Activated CD8-positive, alpha-beta memory T cell treated with anti-CD3 and anti-CD28 coated beads, Interleukin-2, amount 50 U/mL, for 1 hour (primary cell): ENCODE measurements around the gene MYD88.
"Not testable (repeated sequence)": the region's sequence is repeated elsewhere in the genome, so short reads cannot be mapped to it uniquely, and the experiment has no call there.

ENCODE experiments used
- DNase-seq: peaks from one replicate; pipeline ENCODE4 v3.0.0-alpha.2; 2020; ENCODE audit errors: extremely low read depth

MYD88 gene

GRCh38 chr3:38126121-38126892 lies 12.2 kb upstream of the MYD88 start:
- no peak for DNase-seq

- no peak for DNase-seq
These were observed 10.7 kb upstream of the MYD88 start for GRCh38 chr3:38127611-38128302.

GRCh38 chr3:38128303-38128655 lies 10.2 kb upstream of the MYD88 start:
- DNase-seq = no peak

GRCh38 chr3:38129058-38129457 lies 9.4 kb upstream of the MYD88 start:
- DNase-seq = no peak

DNA sequence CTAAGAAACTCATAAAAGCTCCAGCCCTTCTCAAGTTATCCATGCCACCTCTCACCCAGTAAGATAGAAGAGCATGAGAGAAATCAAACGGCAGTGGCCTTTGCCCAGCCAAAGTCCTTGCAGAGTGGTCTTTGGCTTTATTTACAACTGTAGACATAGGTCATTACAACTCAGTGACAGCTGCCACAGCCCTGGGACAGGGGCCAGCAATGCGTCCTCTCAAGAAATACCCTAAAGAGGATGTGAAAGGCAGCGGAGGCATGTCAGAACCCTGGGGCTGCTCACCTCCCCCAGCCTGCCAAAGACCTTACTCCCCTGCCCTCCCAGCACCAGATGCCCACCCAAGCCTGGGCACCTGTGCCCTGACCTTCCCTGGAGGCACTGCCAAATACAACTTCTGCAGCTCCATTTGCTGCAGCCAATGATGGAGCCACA lies 7.8 kb upstream of the MYD88 start:
- no peak for DNase-seq

DNA sequence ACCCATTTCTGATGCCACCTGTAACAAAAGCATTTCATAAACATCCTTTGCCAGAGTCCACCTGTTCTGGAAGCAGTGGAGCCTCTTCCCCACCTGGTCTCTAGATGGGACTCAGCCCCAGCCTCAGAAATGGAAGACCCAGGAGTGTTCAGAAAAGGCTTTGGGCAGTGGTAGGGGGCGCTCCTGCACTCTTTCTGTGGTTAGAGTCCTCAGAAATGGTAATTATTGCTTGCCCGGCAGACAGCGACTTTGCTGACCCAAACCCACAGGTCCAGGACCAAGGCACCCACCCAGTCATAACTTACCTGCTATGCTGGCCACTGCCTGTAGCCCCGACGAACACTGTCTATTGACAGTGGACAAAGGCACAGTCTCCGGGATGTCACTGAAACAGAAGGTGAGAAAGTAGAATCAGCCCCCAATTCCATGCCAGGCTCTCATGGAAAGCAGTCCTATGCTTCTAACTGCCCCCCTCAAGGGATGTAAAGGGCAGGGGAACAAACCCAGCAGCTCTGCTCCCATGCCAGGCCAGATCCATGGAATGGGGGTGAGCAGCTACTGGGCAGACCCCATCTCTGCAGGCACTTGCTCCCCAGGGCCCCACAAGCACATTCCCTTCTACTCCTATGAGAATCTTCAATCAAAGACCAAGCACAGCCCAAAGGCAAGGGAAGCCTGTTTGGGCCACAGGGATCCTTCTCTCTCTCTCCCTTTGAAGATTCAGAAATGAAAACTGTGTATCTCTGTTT lies 6.7 kb upstream of the MYD88 start:
- no peak for DNase-seq

- no peak for DNase-seq
These were observed 5.3 kb upstream of the MYD88 start for GRCh38 chr3:38133209-38133556.

DNA sequence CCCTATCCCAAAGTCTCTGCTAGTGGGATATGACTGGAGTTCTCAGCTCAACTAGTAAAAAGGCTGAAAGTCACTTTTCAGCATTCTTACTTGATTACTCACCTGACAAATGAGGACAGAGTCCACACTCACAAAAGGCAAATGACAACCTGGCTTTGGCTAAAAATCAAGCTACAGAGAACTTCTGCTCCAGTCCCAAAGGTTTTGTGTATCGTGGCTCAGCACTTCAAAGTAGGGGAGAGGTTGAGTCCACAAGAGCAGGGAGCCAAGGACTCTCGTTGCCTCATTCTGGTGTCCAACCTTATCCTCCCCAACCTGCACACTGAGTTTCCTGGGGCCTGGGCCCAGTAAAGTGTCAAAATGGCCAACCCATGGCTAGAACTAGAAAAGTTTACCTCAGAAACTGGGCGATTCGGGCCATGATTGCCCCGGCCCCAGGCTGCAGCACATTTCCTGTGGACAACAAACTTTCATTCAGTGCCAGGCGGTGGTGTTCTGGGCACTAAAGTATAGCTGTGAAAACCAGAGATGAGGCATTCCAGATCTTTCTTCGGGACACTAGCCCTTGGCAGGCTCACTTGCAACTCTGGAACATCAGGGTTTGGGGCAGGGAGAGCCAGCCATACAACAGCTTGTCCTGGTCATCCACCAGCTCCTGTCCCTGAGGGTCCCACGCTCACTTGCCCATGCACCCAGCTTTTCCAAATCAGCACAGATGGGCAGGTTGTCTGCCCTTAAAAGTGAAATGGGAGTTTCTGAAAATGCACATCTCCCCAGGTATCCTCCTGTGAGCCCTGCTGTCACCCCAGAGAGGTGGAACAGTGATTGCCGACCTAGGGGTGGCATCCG lies 4.7 kb upstream of the MYD88 start:
- DNase-seq = no peak

DNA sequence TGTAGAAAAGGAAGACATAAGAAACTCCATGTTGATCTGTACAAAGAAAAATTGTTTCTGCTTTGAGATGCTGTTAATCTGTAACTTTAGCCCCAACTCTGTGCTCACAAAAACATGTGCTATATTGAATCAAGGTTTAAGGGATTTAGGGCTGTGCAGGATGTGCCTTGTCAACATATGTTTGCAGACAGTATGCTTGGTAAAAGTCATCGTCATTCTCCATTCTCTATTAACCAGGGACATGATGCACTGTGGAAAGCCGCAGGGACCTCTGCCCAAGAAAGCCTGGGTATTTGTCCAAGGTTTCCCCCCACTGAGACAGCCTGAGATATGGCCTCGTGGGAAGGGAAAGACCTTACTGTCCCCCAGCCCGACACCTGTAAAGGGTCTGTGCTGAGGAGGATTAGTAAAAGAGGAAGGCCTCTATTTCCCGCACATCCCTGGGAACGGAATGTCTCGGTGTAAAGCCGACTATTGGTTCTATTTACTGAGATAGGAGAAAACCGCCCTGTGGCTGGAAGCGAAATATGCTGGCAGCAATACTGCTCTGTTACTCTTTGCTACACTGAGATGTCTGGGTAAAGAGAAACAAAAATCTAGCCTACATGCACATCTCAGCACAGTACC lies 3.8 kb upstream of the MYD88 start:
- not testable (repeated sequence) for DNase-seq

GRCh38 chr3:38135621-38136277 lies 2.7 kb upstream of the MYD88 start:
- DNase-seq = not testable (repeated sequence)

GRCh38 chr3:38136393-38136776 lies 2.1 kb upstream of the MYD88 start:
- no peak for DNase-seq

GRCh38 chr3:38136777-38137614 lies 1.5 kb upstream of the MYD88 start, which contains the start of gene ACAA1:
TSS of gene ACAA1 (minus strand) at chr3:38137127. CDS start at chr3:38137035, 92 bp downstream.
- DNase-seq = peak; percentile 92

GRCh38 chr3:38137615-38138348 lies 679 bp upstream of the MYD88 start:
- no peak for DNase-seq

- DNase-seq = no peak
These were observed 730 bp downstream of the MYD88 start for GRCh38 chr3:38139191-38139590.

DNA sequence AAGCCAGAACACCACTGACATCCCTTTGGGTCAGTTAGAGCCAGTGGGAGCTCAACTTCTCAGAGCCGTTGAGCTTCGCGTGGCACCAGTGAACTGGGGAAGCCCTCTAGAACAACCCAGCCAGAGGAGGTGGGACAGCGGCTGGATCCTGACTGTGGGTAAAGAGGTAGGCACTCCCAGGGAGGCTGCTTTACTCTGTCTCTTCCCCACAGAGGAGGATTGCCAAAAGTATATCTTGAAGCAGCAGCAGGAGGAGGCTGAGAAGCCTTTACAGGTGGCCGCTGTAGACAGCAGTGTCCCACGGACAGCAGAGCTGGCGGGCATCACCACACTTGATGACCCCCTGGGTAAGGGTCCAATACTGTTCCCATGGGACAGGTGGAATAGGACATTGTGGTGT lies 1.2 kb downstream of the MYD88 start:
- no peak for DNase-seq

- no peak for DNase-seq
These were observed 2.1 kb downstream of the MYD88 start for GRCh38 chr3:38140326-38141172.

- DNase-seq = no peak
These were observed 2.9 kb downstream of the MYD88 start for GRCh38 chr3:38141173-38141951.

DNA sequence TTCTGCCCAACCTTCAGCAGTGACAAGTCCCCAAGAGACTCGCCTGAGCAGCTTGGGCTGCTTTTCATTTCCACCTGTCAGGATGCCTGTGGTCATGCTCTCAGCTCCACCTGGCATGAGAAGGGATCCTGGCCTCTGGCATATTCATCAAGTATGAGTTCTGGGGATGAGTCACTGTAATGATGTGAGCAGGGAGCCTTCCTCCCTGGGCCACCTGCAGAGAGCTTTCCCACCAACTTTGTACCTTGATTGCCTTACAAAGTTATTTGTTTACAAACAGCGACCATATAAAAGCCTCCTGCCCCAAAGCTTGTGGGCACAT lies 3.5 kb downstream of the MYD88 start:
- DNase-seq = no peak
